Limb (tissue), 2 donors: ENCODE data around the gene SLC12A2.

Experiments used
- DNase-seq, 2 donors: peaks; one replicate each; pipeline ENCODE4 v3.0.0-alpha.2; 2016; ENCODE audit errors: extremely low spot score in 2 of 2

The SLC12A2 gene

DNA sequence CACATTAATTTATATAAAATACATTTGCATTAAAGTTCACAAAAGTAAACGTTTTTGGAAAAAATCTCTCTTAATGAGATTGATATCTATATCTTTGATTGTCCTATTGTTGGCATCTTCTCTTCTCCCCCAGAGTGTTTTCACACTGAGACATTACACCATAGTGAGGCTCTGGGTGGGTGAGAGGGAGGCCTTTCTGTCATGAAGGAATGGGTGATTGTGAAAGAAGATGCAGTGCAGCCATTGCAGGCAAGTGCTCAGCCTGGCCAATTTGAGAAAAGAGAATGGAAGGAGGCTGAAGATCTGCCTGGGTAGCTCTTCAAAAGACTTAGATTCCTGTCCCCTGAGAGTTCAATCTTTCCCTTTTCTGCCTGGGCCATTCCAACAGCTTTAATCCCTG lies 140.8 kb downstream of the SLC12A2 start:
- DNase-seq = no peak

DNA sequence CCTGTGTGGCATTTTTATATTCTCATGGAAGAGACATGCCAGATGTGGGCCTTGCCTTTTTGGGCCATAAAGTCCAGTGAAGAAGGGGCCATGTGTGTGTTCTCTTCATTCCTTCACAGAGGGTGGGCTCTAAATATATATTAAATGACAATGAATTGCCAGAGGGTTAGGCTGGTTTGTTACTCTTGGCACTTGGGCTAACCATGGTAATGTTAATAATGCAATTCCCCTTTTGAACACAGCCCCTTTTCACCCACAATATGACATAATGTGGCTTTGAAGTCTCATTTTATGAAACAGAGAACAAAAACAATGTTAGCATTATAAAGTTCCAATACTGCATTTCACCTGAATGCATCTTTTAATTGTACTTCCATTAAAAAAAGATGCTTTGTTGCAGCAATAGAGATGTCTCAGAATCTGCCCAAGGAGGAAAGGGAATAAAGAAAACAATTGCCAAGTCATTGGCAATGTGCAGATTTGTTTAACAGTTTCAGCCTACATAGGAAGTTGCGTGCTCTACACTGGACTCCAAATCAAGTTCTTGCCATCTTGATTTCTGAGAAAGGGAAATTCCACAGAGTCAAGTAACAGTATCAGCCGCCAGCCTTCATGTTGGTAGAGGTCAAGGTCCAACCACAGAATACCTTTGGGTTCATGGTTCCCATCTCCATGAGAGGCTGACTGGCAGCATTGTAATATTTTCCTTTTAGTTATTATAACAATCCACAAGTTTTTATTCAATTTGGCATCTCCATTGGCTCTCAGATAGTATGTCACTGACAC lies 141.9 kb downstream of the SLC12A2 start:
- no peak for DNase-seq

DNA sequence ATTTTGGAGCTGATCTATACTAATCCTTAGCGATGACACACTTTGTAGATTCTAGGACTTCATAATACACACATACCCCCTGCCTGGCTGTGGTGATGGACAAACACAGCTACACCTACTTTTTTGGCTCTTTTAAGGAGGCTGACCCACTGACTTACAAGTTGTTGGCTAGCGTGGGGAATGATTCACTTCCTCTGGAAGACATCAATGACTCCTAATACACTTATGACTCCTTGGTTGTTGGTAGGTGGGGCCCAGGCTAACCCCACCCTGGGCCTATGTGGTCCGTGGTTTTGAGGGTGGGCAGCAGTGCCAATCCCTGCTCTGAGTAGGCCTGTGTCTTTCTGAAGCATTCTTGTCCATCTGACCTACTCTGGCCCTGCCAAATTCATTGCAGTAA lies 144.4 kb downstream of the SLC12A2 start:
- no peak for DNase-seq

DNA sequence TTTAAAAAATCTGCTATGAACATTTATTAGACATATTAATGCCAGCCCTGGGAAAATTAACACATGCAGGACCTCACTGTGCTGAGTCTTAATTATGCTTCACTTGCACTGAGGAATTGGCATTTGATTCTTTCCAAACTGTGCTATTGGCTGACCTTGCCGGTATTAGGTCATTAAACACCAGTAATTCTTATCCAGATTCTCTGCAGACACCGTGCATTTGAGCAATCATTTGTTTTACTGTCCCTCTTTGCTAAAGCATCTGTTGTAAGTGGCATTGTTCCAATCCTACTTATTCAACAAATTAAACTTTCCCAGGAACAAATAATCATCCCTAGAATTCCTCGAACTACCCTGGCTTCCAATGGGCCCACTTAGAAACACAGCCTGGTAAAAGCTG lies 145.0 kb downstream of the SLC12A2 start:
- DNase-seq = peak in 1 of 2 donors; percentile 72

- no peak for DNase-seq
Measured at GRCh38 chr5:128234928-128235641, 151.5 kb downstream of the SLC12A2 start.

- no peak for DNase-seq
Measured at GRCh38 chr5:128236334-128236733, 152.8 kb downstream of the SLC12A2 start.

- no peak for DNase-seq
Measured at GRCh38 chr5:128237000-128237399, 153.4 kb downstream of the SLC12A2 start.

GRCh38 chr5:128237546-128237945 lies 154.0 kb downstream of the SLC12A2 start:
- peak in 1 of 2 donors; percentile 40 for DNase-seq
